K562 (cell line): ENCODE measurements around the gene CNTN3.

Experiments
- CBFB ChIP-seq: sonication (generic); formaldehyde crosslinking; IDR thresholded peaks from 2 replicates; pipeline ENCODE4 v1.4.0; 2020; ENCODE audit warnings: mild to moderate bottlenecking, missing genetic modification reagents
- CTCF ChIP-seq, 3 experiments: IDR thresholded peaks in 2 of 3; conservative IDR thresholded peaks in 1 of 3; 2 replicates each; pipeline ENCODE4 v1.5.1; 2011 to 2012; ENCODE audit warnings: low read length in 3 of 3, mild to moderate bottlenecking in 3 of 3, control low read depth in 2 of 3, improper control_type of control experiment in 1 of 3, inconsistent platforms in 1 of 3, low read depth in 1 of 3, mixed read lengths in 1 of 3, moderate library complexity in 1 of 3; ENCODE audit not compliant: insufficient read depth in 2 of 3
- NFIC ChIP-seq: fragments of 450-650 bp; IDR thresholded peaks from 2 replicates; pipeline ENCODE4 v1.6.1; 2017; ENCODE audit warnings: mild to moderate bottlenecking, inconsistent platforms
- NFYB ChIP-seq: IDR thresholded peaks from 2 replicates; pipeline ENCODE4 v1.6.1; 2011; ENCODE audit warnings: mild to moderate bottlenecking, moderate library complexity; ENCODE audit not compliant: insufficient read length; ENCODE audit errors: extremely low read depth
- RAD21 ChIP-seq, 2 experiments: fragments of 250-450 bp in 1 of 2; fragments of 450-650 bp in 1 of 2; sonication (Bioruptor Pico) in 1 of 2; formaldehyde crosslinking in 1 of 2; IDR thresholded peaks in 1 of 2; conservative IDR thresholded peaks in 1 of 2; 2 replicates each; pipeline versions ENCODE4 v1.4.0 to v1.8.0; 2020 to 2022; ENCODE audit warnings: mild to moderate bottlenecking in 2 of 2, moderate library complexity in 1 of 2
- SIN3A ChIP-seq, 2 experiments: fragments of 150-350 bp in 1 of 2; IDR thresholded peaks; 2 replicates each; pipeline ENCODE4 v1.6.1; 2011 to 2016; ENCODE audit warnings: borderline replicate concordance in 2 of 2, low read depth in 2 of 2, low read length in 2 of 2, mild to moderate bottlenecking in 2 of 2, moderate library complexity in 2 of 2; ENCODE audit not compliant: control insufficient read depth in 1 of 2
- SNRNP70 ChIP-seq: fragments of 200-400 bp; formaldehyde crosslinking; optimal IDR thresholded peaks from 2 replicates; pipeline ENCODE3; 2017; ENCODE audit warnings: low read depth, low read length
- YY1 ChIP-seq, 3 experiments: IDR thresholded peaks; 2 replicates each; pipeline ENCODE4 v1.6.1; 2011; ENCODE audit warnings: low read length in 2 of 3, mild to moderate bottlenecking in 2 of 3, moderate library complexity in 2 of 3, borderline replicate concordance in 1 of 3, control low read depth in 1 of 3, low read depth in 1 of 3; ENCODE audit not compliant: insufficient read depth in 3 of 3, insufficient replicate concordance in 2 of 3, control insufficient read depth in 1 of 3, insufficient read length in 1 of 3; ENCODE audit errors: extremely low read depth in 1 of 3
- TF ChIP-seq, protein P1 (sequence below): sonication (generic); formaldehyde crosslinking; IDR thresholded peaks from 2 replicates; pipeline ENCODE4 v1.8.1; 2023; ENCODE audit warnings: mild to moderate bottlenecking, missing genetic modification reagents

GRCh38 chr3:74575857-74576256 lies 38.6 kb downstream of the CNTN3 start:
- no peak for TF ChIP-seq SNRNP70
- no peak for TF ChIP-seq SIN3A (IDR thresholded peaks at IDR 0.05; ENCODE audit: borderline replicate concordance in 2 of 2, control insufficient read depth in 1 of 2, low read depth in 2 of 2, low read length in 2 of 2)
- TF ChIP-seq NFIC: no peak
- TF ChIP-seq CTCF (IDR thresholded peaks at IDR 0.05 in 2 of 3, conservative IDR thresholded peaks at IDR 0.05 in 1 of 3; ENCODE audit: insufficient read depth in 2 of 3, low read depth in 1 of 3, low read length in 3 of 3): no peak
- no peak for TF ChIP-seq YY1 (IDR thresholded peaks at IDR 0.05; ENCODE audit: borderline replicate concordance in 1 of 3, control insufficient read depth in 1 of 3, extremely low read depth in 1 of 3, insufficient read depth in 3 of 3, insufficient read length in 1 of 3, insufficient replicate concordance in 2 of 3, low read depth in 1 of 3, low read length in 2 of 3)
- no peak for TF ChIP-seq NFYB
- TF ChIP-seq CBFB: no peak
- no peak for TF ChIP-seq RAD21 (CRISPR knock-in tag; conservative IDR thresholded peaks at IDR 0.05 in 1 of 2, IDR thresholded peaks at IDR 0.05 in 1 of 2)
- TF ChIP-seq, protein P1, sequence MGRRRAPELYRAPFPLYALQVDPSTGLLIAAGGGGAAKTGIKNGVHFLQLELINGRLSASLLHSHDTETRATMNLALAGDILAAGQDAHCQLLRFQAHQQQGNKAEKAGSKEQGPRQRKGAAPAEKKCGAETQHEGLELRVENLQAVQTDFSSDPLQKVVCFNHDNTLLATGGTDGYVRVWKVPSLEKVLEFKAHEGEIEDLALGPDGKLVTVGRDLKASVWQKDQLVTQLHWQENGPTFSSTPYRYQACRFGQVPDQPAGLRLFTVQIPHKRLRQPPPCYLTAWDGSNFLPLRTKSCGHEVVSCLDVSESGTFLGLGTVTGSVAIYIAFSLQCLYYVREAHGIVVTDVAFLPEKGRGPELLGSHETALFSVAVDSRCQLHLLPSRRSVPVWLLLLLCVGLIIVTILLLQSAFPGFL: no peak
